GM12878 (cell line): Measurements from ENCODE around the gene VAT1. TPM values are rescaled to one million over a fixed set of nuclear protein-coding genes. Genes with fewer than 3 reads are reported as not detected.

Experiments used
- ATAC-seq: fragments of 200-7000 bp; cut with Tn5 transposase; 3 replicates; pipeline ENCODE4 v1.9.1; 2020; ENCODE audit warnings: mild to moderate bottlenecking, moderate library complexity
- BruUV-seq: library from RNA; stranded (reverse); fragments of 400-500 nt; replicated peaks from 2 replicates; lab custom pipeline; 2021; lab: Mats Ljungman, UMichigan
- CTCF ChIA-PET: fragments of 300-600 bp; sonication (Branson Sonifier 250); formaldehyde crosslinking; extraction: SDS; loops from one replicate; lab custom pipeline; 2021; ENCODE audit warnings: inconsistent platforms; lab: Yijun Ruan, JAX
- POLR2A ChIA-PET: fragments of 350-600 bp; formaldehyde crosslinking; extraction: SDS; loops from one replicate; lab custom pipeline; 2021; ENCODE audit warnings: inconsistent platforms; lab: Charles Lee
- RAD21 ChIA-PET: fragments of 300-600 bp; sonication (Branson Sonifier 250); formaldehyde crosslinking; loops from one replicate; lab custom pipeline; 2023; ENCODE audit warnings: antibody characterized with exemption; ENCODE audit not compliant: unreplicated experiment; lab: Charles Lee
- SMC1A ChIA-PET: fragments of 300-600 bp; sonication (Branson Sonifier 250); formaldehyde crosslinking; loops from one replicate; lab custom pipeline; 2023; ENCODE audit not compliant: unreplicated experiment, uncharacterized antibody; lab: Charles Lee
- DNase-seq: peaks from one replicate; pipeline ENCODE4 v3.0.0-alpha.2; 2011; ENCODE audit warnings: low read depth, low spot score
- FAIRE-seq: peaks from 3 replicates; lab custom pipeline; 2011; peaks lifted over from hg19 to GRCh38; lab: Jason Lieb, UNC
- H2AFZ ChIP-seq: 2 replicates; pipeline ENCODE4 v1.6.0; 2011; ENCODE audit warnings: low read depth, low read length, control low read depth; ENCODE audit not compliant: control insufficient read depth
- H3K27ac ChIP-seq: 2 replicates; pipeline ENCODE4 v1.5.1; 2011; ENCODE audit warnings: control low read depth; ENCODE audit not compliant: control insufficient read depth, insufficient read depth
- H3K27me3 ChIP-seq, 2 experiments: replicated peaks in 1 of 2; 2 replicates each; pipeline versions ENCODE4 v1.6.0 to v1.6.1; 2011; ENCODE audit warnings: low read length in 1 of 2; ENCODE audit not compliant: control insufficient read depth in 2 of 2, insufficient read depth in 2 of 2
- H3K36me3 ChIP-seq, 2 experiments: 2 replicates each; pipeline ENCODE4 v1.5.1; 2011; ENCODE audit warnings: low read length in 1 of 2; ENCODE audit not compliant: control insufficient read depth in 2 of 2, insufficient read depth in 2 of 2
- H3K4me1 ChIP-seq: 2 replicates; pipeline ENCODE4 v1.6.1; 2011; ENCODE audit warnings: mild to moderate bottlenecking, low read length, moderate library complexity, mixed read lengths; ENCODE audit not compliant: control insufficient read depth, insufficient read depth
- H3K4me2 ChIP-seq: 2 replicates; pipeline ENCODE4 v1.6.0; 2011; ENCODE audit warnings: control low read depth; ENCODE audit not compliant: control insufficient read depth, insufficient read depth
- H3K4me3 ChIP-seq: fragments of 200-600 bp; sonication (generic); 2 replicates; pipeline ENCODE4 v1.5.1; 2016
- H3K79me2 ChIP-seq: 2 replicates; pipeline ENCODE4 v1.6.0; 2011; ENCODE audit warnings: low read length; ENCODE audit not compliant: control insufficient read depth, insufficient read depth
- H3K9ac ChIP-seq: 2 replicates; pipeline ENCODE4 v1.8.0; 2011; ENCODE audit warnings: low read length, control low read depth, mixed read lengths; ENCODE audit not compliant: control insufficient read depth, insufficient read depth
- H3K9me3 ChIP-seq: replicated peaks from 3 replicates; pipeline ENCODE4 v1.5.1; 2011; ENCODE audit warnings: mild to moderate bottlenecking, low read length; ENCODE audit not compliant: control insufficient read depth, insufficient read depth
- H4K20me1 ChIP-seq: 2 replicates; pipeline ENCODE4 v1.6.0; 2011; ENCODE audit not compliant: control insufficient read depth, insufficient read depth
- BCL3 ChIP-seq: IDR thresholded peaks from 2 replicates; pipeline ENCODE4 v1.6.1; 2011; ENCODE audit warnings: borderline replicate concordance, low read depth, mild to moderate bottlenecking, moderate library complexity, low read length; ENCODE audit not compliant: insufficient read depth, poor library complexity, severe bottlenecking
- CEBPZ ChIP-seq: fragments of 150-350 bp; IDR thresholded peaks from 2 replicates; pipeline ENCODE4 v1.6.1; 2016; ENCODE audit warnings: low read depth, low read length
- HDAC6 ChIP-seq: fragments of 200-600 bp; sonication (generic); IDR thresholded peaks from one replicate; pipeline ENCODE4 v1.8.0; 2017; ENCODE audit warnings: antibody characterized with exemption; ENCODE audit not compliant: unreplicated experiment
- NFIC ChIP-seq: IDR thresholded peaks from 2 replicates; pipeline ENCODE4 v1.6.1; 2012; ENCODE audit warnings: low read depth, mild to moderate bottlenecking, inconsistent platforms, low read length, moderate library complexity
- RAD51 ChIP-seq: fragments of 450-650 bp; IDR thresholded peaks from 2 replicates; pipeline ENCODE4 v1.6.1; 2016; ENCODE audit warnings: moderate library complexity, mild to moderate bottlenecking, inconsistent platforms
- RELA ChIP-seq: fragments of 450-650 bp; IDR thresholded peaks from 2 replicates; pipeline ENCODE4 v1.8.0; 2014; ENCODE audit warnings: borderline replicate concordance; ENCODE audit not compliant: partially characterized antibody
- SIN3A ChIP-seq: IDR thresholded peaks from 2 replicates; pipeline ENCODE4 v1.6.1; 2012; ENCODE audit warnings: low read depth, low read length, improper control_type of control experiment
- ZBTB4 ChIP-seq: fragments of 450-650 bp; formaldehyde crosslinking; IDR thresholded peaks from 2 replicates; pipeline ENCODE4 v1.4.0; 2022; ENCODE audit warnings: mild to moderate bottlenecking, moderate library complexity
- WGBS: methylation state at CpG from one replicate; pipeline ENCODE4 v1.1.6; 2016; ENCODE audit warnings: low lambda C conversion rate; ENCODE audit not compliant: insufficient replicate concordance, insufficient coverage; ENCODE audit errors: missing lambda C conversion rate; 5-methylcytosine and 5-hydroxymethylcytosine counted together
- in situ Hi-C: fragments of 300-500 bp; cut with MboI; formaldehyde crosslinking; loops from 9 replicates; pipeline ENCODE4 v1.14.3; 2018; ENCODE audit warnings: mixed read lengths
- intact Hi-C: fragments of 100-400 bp; cut with micrococcal nuclease; formaldehyde crosslinking; loops from one replicate; pipeline ENCODE4 v1.14.2; 2022; ENCODE audit not compliant: unreplicated experiment
- polyA plus RNA-seq, 11 experiments: library from polyadenylated mRNA; depleted of rRNA in 4 of 11; unstranded in 6 of 11; stranded (reverse) in 5 of 11; fragments of >200 nt; fragmentation: Nextera tagmentation in 4 of 11; fragmentation: Illumina TruSeq in 1 of 11; extraction: Ambion mirVana in 4 of 11; extraction: Trizol in 1 of 11; gene quantifications; 1 replicate in 1 of 11; 2 replicates in 10 of 11; pipeline versions ENCODE4 v1.2.1 to v1.2.3, GENCODE V29; 2011 to 2016; ENCODE audit warnings: inconsistent platforms in 2 of 11, missing spikeins in 2 of 11, low read depth in 1 of 11
- total RNA-seq, 4 experiments: library from RNA; depleted of rRNA in 3 of 4; stranded (reverse); fragments of >200 nt in 3 of 4; fragmentation: Illumina TruSeq in 1 of 4; extraction: Trizol in 1 of 4; gene quantifications; 2 replicates each; pipeline versions ENCODE4 v1.2.1 to v1.2.3, GENCODE V29; 2013 to 2021

VAT1 gene
- total and polyA plus RNA-seq, 10 of the 15 experiments (the other 5 are each of a cell fraction or from before 2014, with no cell fraction given), result 5.0 to 19.8 (median 8.2) TPM

GRCh38 chr17:43069368-43069898, 47.2 kb upstream of the VAT1 start (continued):
- no peak for TF ChIP-seq HDAC6
- no peak for TF ChIP-seq SIN3A
- TF ChIP-seq RAD51, result no peak
- no peak for TF ChIP-seq BCL3
- no peak for TF ChIP-seq NFIC
- TF ChIP-seq, all 136 proteins: peak for 0

GRCh38 chr17:43068570-43069367, 46.6 kb upstream of the VAT1 start:
- no TSS peak for BruUV-seq

More at GRCh38 chr17:43068570-43069367, 46.6 kb upstream of the VAT1 start:
- Histone ChIP-seq H3K9ac (no peak overlapping the region), H3K36me3 (peaks cover 0 to 9% of the 10 kb centered on the region in 2 experiments; a peak in 2 of 4 replicates), H3K27ac (no peak overlapping the region), H3K4me3 (no peak overlapping the region), H2AFZ (no peak overlapping the region), H3K4me2 (no peak overlapping the region), H3K27me3 (no peaks in the 10 kb centered on the region), H3K79me2 (no peaks in the 10 kb centered on the region), H4K20me1 (no peaks in the 10 kb centered on the region), H3K9me3 (no peaks in the 10 kb centered on the region), H3K4me1 (no peaks in the 10 kb centered on the region)
- in situ Hi-C loops (no loop called here), intact Hi-C loops (no loop called here)
- TF ChIP-seq RELA (no peak), ZBTB4 (CRISPR knock-in tag) (no peak), CEBPZ (no peak)
- FAIRE-seq (no peak), ATAC-seq (no peak), DNase-seq (no peak)
- SMC1A ChIA-PET, result interaction anchor here (0.6 kb wide), 1 partner anchor 71 kb away, joined by 3 read pairs; the partner anchor contains the start of gene RPL27
- RAD21 ChIA-PET, result no interaction called here
- 95% methylated on average over 6 of the region's 6 CpGs for WGBS
- POLR2A ChIA-PET, result interaction anchor here (1.2 kb wide), 1 partner anchor 56 kb away, joined by 3 read pairs; the partner anchor contains the start of gene BRCA1
- CTCF ChIA-PET, result interaction anchor here (0.9 to 1.1 kb wide), 3 partner anchors 23 to 63 kb away, joined by 3 read pairs; no protein-coding TSS in a partner anchor
